Caco-2 (cell line): ENCODE results near the gene DPH2. TPM values are rescaled to one million over a fixed set of nuclear protein-coding genes. Genes with fewer than 3 reads are reported as not detected.

Experiments used
- BruUV-seq: library from RNA; stranded (reverse); fragments of 400-500 nt; replicated peaks from 2 replicates; lab custom pipeline; 2021; lab: Mats Ljungman, UMichigan
- CTCF ChIA-PET: fragments of 300-600 bp; sonication (Branson Sonifier 250); formaldehyde crosslinking; loops from one replicate; lab custom pipeline; 2022; ENCODE audit warnings: antibody characterized with exemption; lab: Charles Lee
- POLR2A ChIA-PET: fragments of 300-600 bp; sonication (Branson Sonifier 250); formaldehyde crosslinking; loops from one replicate; lab custom pipeline; 2022; ENCODE audit warnings: antibody characterized with exemption; lab: Charles Lee
- DNase-seq, 2 experiments: peaks; one replicate each; pipeline versions ENCODE4 v3.0.0 to v3.0.0-alpha.2; 2020 to 2022
- H3K27me3 ChIP-seq: replicated peaks from 2 replicates; pipeline ENCODE4 v1.6.0; 2011; ENCODE audit warnings: low read length; ENCODE audit not compliant: control insufficient read depth, insufficient read depth
- H3K36me3 ChIP-seq: 2 replicates; pipeline ENCODE4 v1.5.1; 2011; ENCODE audit warnings: low read length; ENCODE audit not compliant: control insufficient read depth, insufficient read depth
- H3K4me1 ChIP-seq: fragments of 250-450 bp; sonication (Bioruptor Pico); 2 replicates; pipeline ENCODE4 v1.5.1; 2020; ENCODE audit warnings: mild to moderate bottlenecking
- H3K4me3 ChIP-seq: 2 replicates; pipeline ENCODE4 v1.5.1; 2011; ENCODE audit warnings: low read depth, mild to moderate bottlenecking, control low read depth, low read length
- H3K9me3 ChIP-seq: fragments of 250-450 bp; sonication (Bioruptor Pico); 2 replicates; pipeline ENCODE4 v1.5.1; 2020; ENCODE audit warnings: mild to moderate bottlenecking, moderate library complexity
- H3K27ac Mint-ChIP-seq: one replicate; pipeline ENCODE4 v1.8.0; 2022; ENCODE audit warnings: mixed read lengths; ENCODE audit not compliant: unreplicated experiment
- H3K27me3 Mint-ChIP-seq: one replicate; pipeline ENCODE4 v1.8.0; 2022; ENCODE audit warnings: mixed read lengths; ENCODE audit not compliant: insufficient read depth, unreplicated experiment
- H3K36me3 Mint-ChIP-seq: one replicate; pipeline ENCODE4 v1.8.0; 2022; ENCODE audit warnings: mild to moderate bottlenecking, mixed read lengths; ENCODE audit not compliant: insufficient read depth, unreplicated experiment
- H3K4me1 Mint-ChIP-seq: one replicate; pipeline ENCODE4 v1.8.0; 2022; ENCODE audit warnings: low read depth, mixed read lengths; ENCODE audit not compliant: unreplicated experiment
- H3K4me3 Mint-ChIP-seq: one replicate; pipeline ENCODE4 v1.8.0; 2022; ENCODE audit warnings: mild to moderate bottlenecking, moderate library complexity, mixed read lengths; ENCODE audit not compliant: unreplicated experiment
- H3K9me3 Mint-ChIP-seq: one replicate; pipeline ENCODE4 v1.8.0; 2022; ENCODE audit warnings: mixed read lengths; ENCODE audit not compliant: unreplicated experiment
- CTCF ChIP-seq, 2 experiments: fragments of 200-600 bp in 1 of 2; IDR thresholded peaks; 1 replicate in 1 of 2; 2 replicates in 1 of 2; pipeline versions ENCODE4 v1.5.1 to v1.8.0; 2011 to 2022; ENCODE audit warnings: antibody characterized with exemption in 1 of 2, control low read depth in 1 of 2, inconsistent platforms in 1 of 2, low read depth in 1 of 2, low read length in 1 of 2, mild to moderate bottlenecking in 1 of 2, moderate library complexity in 1 of 2; ENCODE audit not compliant: insufficient read depth in 1 of 2, severe bottlenecking in 1 of 2, unreplicated experiment in 1 of 2
- intact Hi-C: fragments of 100-400 bp; cut with micrococcal nuclease; formaldehyde crosslinking; loops from one replicate; pipeline ENCODE4 v1.10.0; 2022; ENCODE audit not compliant: unreplicated experiment
- total RNA-seq: library from RNA; stranded (reverse); gene quantifications from 2 replicates; pipeline ENCODE4 v1.2.3, GENCODE V29; 2022

Gene DPH2
- total RNA-seq, 1 experiment from 2014 or later, result 29.0 TPM

DNA sequence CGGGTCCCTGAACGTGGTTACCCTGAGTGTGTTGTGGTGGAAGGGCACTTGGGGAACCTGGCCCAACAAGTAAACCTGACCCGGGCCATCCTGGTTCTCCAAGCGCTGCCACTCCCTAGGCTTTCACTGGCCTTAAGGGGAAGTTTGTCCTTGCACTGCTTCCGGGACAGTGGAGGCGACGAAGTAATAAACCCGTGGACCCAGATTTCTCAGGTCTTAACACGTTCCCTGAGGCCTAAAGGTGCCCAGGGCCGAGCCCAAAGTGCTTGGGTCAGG lies 21.3 kb downstream of the DPH2 start:
- ChIA-PET CTCF (no interaction called here), POLR2A (no interaction called here)
- H3K9me3 Mint-ChIP-seq, result no peaks in the 10 kb centered on the region
- intact Hi-C loops, result loop anchor here (2.0 kb wide), 2 partner anchors 16 to 228 kb away; partner anchors contain the start of gene ATP6V0B
- BruUV-seq, result no TSS peak
- no peaks in the 10 kb centered on the region for H3K27me3 Mint-ChIP-seq
- Histone ChIP-seq H3K9me3 (no peaks in the 10 kb centered on the region), H3K27me3 (no peaks in the 10 kb centered on the region), H3K4me3 (peak overlapping the region; percentile 57), H3K4me1 (peaks cover 7% of the 10 kb centered on the region; the same call in 1 of the 2 replicates), H3K36me3 (no peaks in the 10 kb centered on the region; the same call in 1 of the 2 replicates)
- peak overlapping the region; percentile 94 for H3K4me3 Mint-ChIP-seq
- no peak for TF ChIP-seq CTCF (IDR thresholded peaks at IDR 0.05; ENCODE audit: insufficient read depth in 1 of 2, low read depth in 1 of 2, low read length in 1 of 2, severe bottlenecking in 1 of 2, unreplicated experiment in 1 of 2)
- DNase-seq, result no peak
- peak overlapping the region; percentile 91 for H3K27ac Mint-ChIP-seq
- peaks cover 29% of the 10 kb centered on the region for H3K36me3 Mint-ChIP-seq
- peaks cover 23% of the 10 kb centered on the region for H3K4me1 Mint-ChIP-seq

GRCh38 chr1:43991476-43992231 lies 21.8 kb downstream of the DPH2 start, which contains the start of gene CCDC24:
CCDC24 (plus strand) TSS chr1:43991599; CDS start chr1:43991879, 280 bp downstream.
- Mint-ChIP-seq H3K4me1 (peaks cover 18% of the 10 kb centered on the region), H3K9me3 (no peaks in the 10 kb centered on the region), H3K36me3 (peaks cover 29% of the 10 kb centered on the region), H3K27me3 (no peaks in the 10 kb centered on the region), H3K27ac (peak within 1 kb of the TSS; percentile 91), H3K4me3 (peak within 1 kb of the TSS; percentile 94)
- intact Hi-C loops, result loop anchor here (2.0 kb wide), 2 partner anchors 17 to 229 kb away; partner anchors contain the start of gene ATP6V0B
- Histone ChIP-seq H3K9me3 (no peaks in the 10 kb centered on the region), H3K36me3 (no peaks in the 10 kb centered on the region), H3K4me1 (peaks cover 6% of the 10 kb centered on the region; the same call in 1 of the 2 replicates), H3K4me3 (peak within 1 kb of the TSS; percentile 57), H3K27me3 (no peaks in the 10 kb centered on the region)
- no peak for TF ChIP-seq CTCF (IDR thresholded peaks at IDR 0.05; ENCODE audit: insufficient read depth in 1 of 2, low read depth in 1 of 2, low read length in 1 of 2, severe bottlenecking in 1 of 2, unreplicated experiment in 1 of 2)
- CTCF ChIA-PET, result interaction anchor here (0.6 to 1.8 kb wide), 3 partner anchors 14 to 45 kb away, joined by 3 to 8 read pairs (median 3); no protein-coding TSS in a partner anchor
- DNase-seq, result peak; percentile 84
- POLR2A ChIA-PET, result no interaction called here
- no TSS peak for BruUV-seq

GRCh38 chr1:43992232-43992995 lies 22.6 kb downstream of the DPH2 start:
- no peaks in the 10 kb centered on the region for H3K9me3 Mint-ChIP-seq
- Histone ChIP-seq H3K4me3 (peak overlapping the region; percentile 57), H3K4me1 (peaks cover 6% of the 10 kb centered on the region; the same call in 1 of the 2 replicates), H3K36me3 (no peaks in the 10 kb centered on the region), H3K27me3 (no peaks in the 10 kb centered on the region), H3K9me3 (no peaks in the 10 kb centered on the region)
- peak overlapping the region; percentile 91 for H3K27ac Mint-ChIP-seq
- no peak for DNase-seq
- CTCF ChIA-PET, result interaction anchor here (0.6 to 1.8 kb wide), 6 partner anchors 15 to 63 kb away, joined by 3 to 8 read pairs (median 3); no protein-coding TSS in a partner anchor
- POLR2A ChIA-PET, result no interaction called here
- H3K4me1 Mint-ChIP-seq, result peaks cover 11% of the 10 kb centered on the region
- TF ChIP-seq CTCF (IDR thresholded peaks at IDR 0.05; ENCODE audit: insufficient read depth in 1 of 2, low read depth in 1 of 2, low read length in 1 of 2, severe bottlenecking in 1 of 2, unreplicated experiment in 1 of 2), result no peak
- no peaks in the 10 kb centered on the region for H3K27me3 Mint-ChIP-seq
- peak overlapping the region; percentile 94 for H3K4me3 Mint-ChIP-seq
- no TSS peak for BruUV-seq
- H3K36me3 Mint-ChIP-seq, result peaks cover 27% of the 10 kb centered on the region
- intact Hi-C loops, result no loop called here
